ENCODE measurements around the gene FMN1. TPM values are rescaled to one million over a fixed set of nuclear protein-coding genes. Genes with fewer than 3 reads are reported as not detected.

Gene FMN1
- total and polyA plus RNA-seq, 8 donors: 1.9 to 10.2 (median 3.0) TPM

GRCh38 chr15:32936976-32937375, 257.5 kb downstream of the FMN1 start:
- intact Hi-C loops (cut with DNase I): loop anchor here in 1 of 3 donors (10.0 kb wide), 1 partner anchor 272 kb away; no protein-coding TSS in a partner anchor
- 70 to 81% methylated on average over 4 of the region's 4 CpGs for WGBS, 2 donors
- FAIRE-seq: no peak

GRCh38 chr15:32936283-32936918, 258.1 kb downstream of the FMN1 start:
- H3K9me3 ChIP-seq: no peaks in the 10 kb centered on the region
- peak; percentile 22 to 59 (median 40) for TF ChIP-seq CTCF (IDR thresholded peaks at IDR 0.05)
- FAIRE-seq (no peak), DNase-seq (no peak), ATAC-seq (peak; percentile 50 to 78 (median 76))
- H3K4me3 ChIP-seq: no peak overlapping the region
- no peaks in the 10 kb centered on the region for H3K27me3 ChIP-seq
- no peak overlapping the region for H3K27ac ChIP-seq
- no peaks in the 10 kb centered on the region for H3K36me3 ChIP-seq
- intact Hi-C loops (cut with DNase I): loop anchor here in 1 of 3 donors (10.0 kb wide), 1 partner anchor 272 kb away; no protein-coding TSS in a partner anchor
- 30 to 39% methylated on average over 1 of the region's 1 CpG for WGBS, 2 donors
- H3K4me1 ChIP-seq: no peaks in the 10 kb centered on the region

More at GRCh38 chr15:32936976-32937375, 257.5 kb downstream of the FMN1 start:
- Histone ChIP-seq H3K4me1 (no peaks in the 10 kb centered on the region), H3K27me3 (no peaks in the 10 kb centered on the region), H3K4me3 (no peak overlapping the region), H3K27ac (no peak overlapping the region), H3K36me3 (no peaks in the 10 kb centered on the region), H3K9me3 (no peaks in the 10 kb centered on the region)
- ATAC-seq (no peak), DNase-seq (no peak)
- no peak for TF ChIP-seq CTCF (IDR thresholded peaks at IDR 0.05)

GRCh38 chr15:32935139-32935538, 259.4 kb downstream of the FMN1 start:
- Histone ChIP-seq H3K27ac (no peak overlapping the region), H3K9me3 (no peaks in the 10 kb centered on the region), H3K4me1 (no peaks in the 10 kb centered on the region), H3K4me3 (no peak overlapping the region), H3K27me3 (no peaks in the 10 kb centered on the region), H3K36me3 (no peaks in the 10 kb centered on the region)
- intact Hi-C loops (cut with DNase I): loop anchor here in 1 of 3 donors (10.0 kb wide), 1 partner anchor 270 kb away; no protein-coding TSS in a partner anchor
- no peak for ATAC-seq
- no peak for FAIRE-seq
- no peak for TF ChIP-seq CTCF (IDR thresholded peaks at IDR 0.05)
- WGBS, 2 donors: 95% methylated on average over 5 of the region's 5 CpGs
- DNase-seq: no peak

GRCh38 chr15:32933236-32933635, 261.3 kb downstream of the FMN1 start:
- DNase-seq (no peak), ATAC-seq (no peak), FAIRE-seq (no peak)
- TF ChIP-seq CTCF (IDR thresholded peaks at IDR 0.05): no peak
- Histone ChIP-seq H3K9me3 (no peaks in the 10 kb centered on the region), H3K4me1 (no peaks in the 10 kb centered on the region), H3K4me3 (no peak overlapping the region), H3K27me3 (no peaks in the 10 kb centered on the region), H3K27ac (no peak overlapping the region), H3K36me3 (no peaks in the 10 kb centered on the region)
- intact Hi-C loops (cut with DNase I): loop anchor here in 1 of 3 donors (10.0 kb wide), 1 partner anchor 268 kb away; no protein-coding TSS in a partner anchor
- WGBS, 2 donors: 87 to 91% methylated on average over 1 of the region's 1 CpG

- no peaks in the 10 kb centered on the region for H3K4me1 ChIP-seq
- H3K9me3 ChIP-seq: no peaks in the 10 kb centered on the region
- H3K4me3 ChIP-seq: no peak overlapping the region
- no peak for TF ChIP-seq CTCF (IDR thresholded peaks at IDR 0.05)
- H3K36me3 ChIP-seq: no peaks in the 10 kb centered on the region
- no peak overlapping the region for H3K27ac ChIP-seq
- FAIRE-seq: no peak
- intact Hi-C loops (cut with DNase I): no loop called here
- DNase-seq: no peak
- WGBS, 2 donors: 20 to 24% methylated on average over 3 of the region's 3 CpGs
- no peak for ATAC-seq
- no peaks in the 10 kb centered on the region for H3K27me3 ChIP-seq
Measured at GRCh38 chr15:32928876-32929275, 265.6 kb downstream of the FMN1 start.
